Adrenal gland (tissue), 5 donors: ENCODE data around the gene SCN4A.

Experiments used
- POLR2A ChIP-seq, 2 donors: fragments of 450-650 bp; IDR thresholded peaks; one replicate each; pipeline ENCODE4 v1.6.1; 2017; ENCODE audit warnings: antibody characterized with exemption in 2 of 2, mild to moderate bottlenecking in 2 of 2, moderate library complexity in 1 of 2
- TF ChIP-seq, protein P1 (sequence below), 6 experiments: fragments of 450-650 bp in 4 of 6; fragments of 200-600 bp in 2 of 6; sonication (generic) in 1 of 6; IDR thresholded peaks; 1 replicate in 5 of 6; 2 replicates in 1 of 6; pipeline versions ENCODE4 v1.5.1 to v1.8.0; 2016 to 2021; ENCODE audit warnings: antibody characterized with exemption in 6 of 6, mild to moderate bottlenecking in 2 of 6, moderate library complexity in 1 of 6
- donor health status: DM: no; HTN: no; CAD: no.

DNA sequence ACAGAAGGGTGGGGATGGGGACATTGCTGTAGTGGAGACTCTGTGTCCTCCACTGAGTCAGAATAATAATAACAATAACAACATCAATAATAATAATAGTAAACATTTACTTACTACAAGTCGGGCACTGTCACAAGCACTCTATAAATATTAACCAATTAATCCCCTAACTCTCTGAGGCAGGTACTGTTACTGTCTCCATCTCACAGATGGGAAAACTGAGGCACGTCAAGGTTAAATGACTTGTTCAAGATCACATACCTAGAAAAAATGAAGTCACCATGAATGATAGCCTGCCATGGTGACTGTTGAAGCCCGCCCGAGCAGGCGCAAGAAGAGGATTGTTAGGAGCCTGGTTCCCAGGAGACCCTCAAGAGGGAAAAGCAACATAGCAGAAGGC, 35.6 kb upstream of the SCN4A start:
- TF ChIP-seq, protein P1, sequence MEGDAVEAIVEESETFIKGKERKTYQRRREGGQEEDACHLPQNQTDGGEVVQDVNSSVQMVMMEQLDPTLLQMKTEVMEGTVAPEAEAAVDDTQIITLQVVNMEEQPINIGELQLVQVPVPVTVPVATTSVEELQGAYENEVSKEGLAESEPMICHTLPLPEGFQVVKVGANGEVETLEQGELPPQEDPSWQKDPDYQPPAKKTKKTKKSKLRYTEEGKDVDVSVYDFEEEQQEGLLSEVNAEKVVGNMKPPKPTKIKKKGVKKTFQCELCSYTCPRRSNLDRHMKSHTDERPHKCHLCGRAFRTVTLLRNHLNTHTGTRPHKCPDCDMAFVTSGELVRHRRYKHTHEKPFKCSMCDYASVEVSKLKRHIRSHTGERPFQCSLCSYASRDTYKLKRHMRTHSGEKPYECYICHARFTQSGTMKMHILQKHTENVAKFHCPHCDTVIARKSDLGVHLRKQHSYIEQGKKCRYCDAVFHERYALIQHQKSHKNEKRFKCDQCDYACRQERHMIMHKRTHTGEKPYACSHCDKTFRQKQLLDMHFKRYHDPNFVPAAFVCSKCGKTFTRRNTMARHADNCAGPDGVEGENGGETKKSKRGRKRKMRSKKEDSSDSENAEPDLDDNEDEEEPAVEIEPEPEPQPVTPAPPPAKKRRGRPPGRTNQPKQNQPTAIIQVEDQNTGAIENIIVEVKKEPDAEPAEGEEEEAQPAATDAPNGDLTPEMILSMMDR (IDR thresholded peaks at IDR 0.05) = no peak
- no peak for TF ChIP-seq POLR2A (IDR thresholded peaks at IDR 0.05)
